Uterus (tissue), 4 donors: ENCODE measurements around the gene APCDD1. TPM values are rescaled to one million over a fixed set of nuclear protein-coding genes. Genes with fewer than 3 reads are reported as not detected.

Source experiments
- DNase-seq, 2 donors: peaks; one replicate each; pipeline ENCODE4 v3.0.0-alpha.2; 2019 to 2020
- H3K27ac ChIP-seq, 2 donors: fragments of 200-600 bp; sonication (generic); 1 replicate in 1 of 2; 2 replicates in 1 of 2; pipeline ENCODE4 v1.5.1; 2016 to 2018
- H3K27me3 ChIP-seq, 2 donors: fragments of 200-600 bp; sonication (generic); one replicate each; pipeline ENCODE4 v1.5.1; 2018 to 2019; ENCODE audit warnings: control low read depth in 1 of 2
- H3K36me3 ChIP-seq, 2 donors: fragments of 200-600 bp; sonication (generic); one replicate each; pipeline ENCODE4 v1.5.1; 2019; ENCODE audit warnings: control low read depth in 1 of 2
- H3K4me1 ChIP-seq, 2 donors: fragments of 200-600 bp; sonication (generic); one replicate each; pipeline ENCODE4 v1.5.1; 2018 to 2019; ENCODE audit warnings: control low read depth in 1 of 2
- H3K4me3 ChIP-seq, 2 donors: fragments of 200-600 bp; sonication (generic); 1 replicate in 1 of 2; 2 replicates in 1 of 2; pipeline ENCODE4 v1.5.1; 2018 to 2019; ENCODE audit warnings: mild to moderate bottlenecking in 1 of 2
- H3K9me3 ChIP-seq, 2 donors: fragments of 200-600 bp; sonication (generic); one replicate each; pipeline ENCODE4 v1.5.1; 2019; ENCODE audit warnings: control low read depth in 1 of 2
- POLR2A ChIP-seq, 2 donors: fragments of 450-650 bp; IDR thresholded peaks; one replicate each; pipeline ENCODE4 v1.6.1; 2016; ENCODE audit warnings: antibody characterized with exemption in 2 of 2, mild to moderate bottlenecking in 1 of 2, moderate library complexity in 1 of 2
- intact Hi-C: fragments of 100-400 bp; cut with DNase I; formaldehyde crosslinking; loops from one replicate; pipeline ENCODE4 v1.15.1; 2023; ENCODE audit warnings: low total_unique reads
- total RNA-seq, 4 donors: library from RNA; depleted of rRNA in 3 of 4; stranded (reverse); fragments of >200 nt in 3 of 4; gene quantifications; one replicate each; pipeline versions ENCODE4 v1.1.0 to v1.2.4, GENCODE V29; 2014 to 2023
- TF ChIP-seq, protein P1 (sequence below), 4 experiments: fragments of 200-600 bp in 2 of 4; fragments of 450-650 bp in 2 of 4; sonication (generic) in 2 of 4; IDR thresholded peaks; one replicate each; pipeline ENCODE4 v1.5.1; 2016 to 2019; ENCODE audit warnings: antibody characterized with exemption in 4 of 4, mild to moderate bottlenecking in 2 of 4, moderate library complexity in 1 of 4
- donor health status: DM: yes; HTN: yes; CAD: no.

APCDD1 gene
- total RNA-seq, 4 donors from 2014 or later = 8.2 to 288 (median 113) TPM

DNA sequence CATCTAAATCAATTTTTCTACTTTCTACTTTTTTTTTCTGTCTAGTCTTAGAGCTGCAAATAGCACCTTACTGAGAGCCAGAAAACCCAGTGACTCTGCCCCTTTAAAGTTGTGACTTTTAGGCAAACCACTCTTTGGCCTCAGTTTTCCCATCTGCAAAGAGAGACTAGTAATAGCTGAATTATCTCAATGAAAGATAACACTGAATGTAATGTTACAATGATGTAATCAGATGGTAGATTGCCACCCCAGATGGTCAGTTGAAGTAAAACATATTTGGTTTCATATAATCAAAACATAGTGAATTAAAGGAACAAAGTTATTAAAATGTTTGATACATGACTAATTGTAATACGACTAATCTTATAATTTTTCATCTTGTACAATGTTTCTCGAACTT lies 5.0 kb upstream of the APCDD1 start:
- Histone ChIP-seq H3K4me3 (no peak overlapping the region), H3K36me3 (no peaks in the 10 kb centered on the region), H3K4me1 (peaks cover 0 to 6% of the 10 kb centered on the region in 2 donors), H3K27me3 (no peaks in the 10 kb centered on the region), H3K9me3 (no peaks in the 10 kb centered on the region), H3K27ac (no peak overlapping the region)
- no peak for DNase-seq
- TF ChIP-seq, protein P1, sequence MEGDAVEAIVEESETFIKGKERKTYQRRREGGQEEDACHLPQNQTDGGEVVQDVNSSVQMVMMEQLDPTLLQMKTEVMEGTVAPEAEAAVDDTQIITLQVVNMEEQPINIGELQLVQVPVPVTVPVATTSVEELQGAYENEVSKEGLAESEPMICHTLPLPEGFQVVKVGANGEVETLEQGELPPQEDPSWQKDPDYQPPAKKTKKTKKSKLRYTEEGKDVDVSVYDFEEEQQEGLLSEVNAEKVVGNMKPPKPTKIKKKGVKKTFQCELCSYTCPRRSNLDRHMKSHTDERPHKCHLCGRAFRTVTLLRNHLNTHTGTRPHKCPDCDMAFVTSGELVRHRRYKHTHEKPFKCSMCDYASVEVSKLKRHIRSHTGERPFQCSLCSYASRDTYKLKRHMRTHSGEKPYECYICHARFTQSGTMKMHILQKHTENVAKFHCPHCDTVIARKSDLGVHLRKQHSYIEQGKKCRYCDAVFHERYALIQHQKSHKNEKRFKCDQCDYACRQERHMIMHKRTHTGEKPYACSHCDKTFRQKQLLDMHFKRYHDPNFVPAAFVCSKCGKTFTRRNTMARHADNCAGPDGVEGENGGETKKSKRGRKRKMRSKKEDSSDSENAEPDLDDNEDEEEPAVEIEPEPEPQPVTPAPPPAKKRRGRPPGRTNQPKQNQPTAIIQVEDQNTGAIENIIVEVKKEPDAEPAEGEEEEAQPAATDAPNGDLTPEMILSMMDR (IDR thresholded peaks at IDR 0.05) = no peak
- TF ChIP-seq POLR2A (IDR thresholded peaks at IDR 0.05) = no peak
- intact Hi-C loops = no loop called here

DNA sequence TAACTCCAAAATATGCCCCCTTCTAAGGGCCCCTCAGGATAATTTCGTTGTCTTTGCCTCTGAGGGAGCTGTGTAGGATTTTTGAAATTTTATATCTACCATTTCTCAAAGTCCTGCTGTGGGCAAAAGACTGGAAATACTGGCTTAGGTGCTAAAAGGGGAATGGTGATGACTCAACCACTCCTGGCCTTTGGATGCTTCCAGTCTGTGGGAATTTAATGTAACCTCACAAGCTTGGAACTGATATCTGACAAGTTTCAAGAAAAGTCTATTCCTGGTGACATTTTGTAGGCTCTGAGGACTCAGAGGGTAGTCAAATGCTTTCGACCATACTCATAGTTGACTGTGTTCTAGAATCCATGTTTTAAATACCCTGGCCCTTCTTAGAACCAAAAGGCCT lies 3.4 kb upstream of the APCDD1 start:
- H3K4me3 ChIP-seq = no peak overlapping the region
- TF ChIP-seq POLR2A (IDR thresholded peaks at IDR 0.05) = no peak
- TF ChIP-seq, protein P1 (IDR thresholded peaks at IDR 0.05) = no peak
- no peaks in the 10 kb centered on the region for H3K27me3 ChIP-seq
- H3K27ac ChIP-seq = no peak overlapping the region
- H3K36me3 ChIP-seq = no peaks in the 10 kb centered on the region
- DNase-seq = no peak
- intact Hi-C loops = no loop called here
- peaks cover 0 to 6% of the 10 kb centered on the region in 2 donors for H3K4me1 ChIP-seq
- no peaks in the 10 kb centered on the region for H3K9me3 ChIP-seq

DNA sequence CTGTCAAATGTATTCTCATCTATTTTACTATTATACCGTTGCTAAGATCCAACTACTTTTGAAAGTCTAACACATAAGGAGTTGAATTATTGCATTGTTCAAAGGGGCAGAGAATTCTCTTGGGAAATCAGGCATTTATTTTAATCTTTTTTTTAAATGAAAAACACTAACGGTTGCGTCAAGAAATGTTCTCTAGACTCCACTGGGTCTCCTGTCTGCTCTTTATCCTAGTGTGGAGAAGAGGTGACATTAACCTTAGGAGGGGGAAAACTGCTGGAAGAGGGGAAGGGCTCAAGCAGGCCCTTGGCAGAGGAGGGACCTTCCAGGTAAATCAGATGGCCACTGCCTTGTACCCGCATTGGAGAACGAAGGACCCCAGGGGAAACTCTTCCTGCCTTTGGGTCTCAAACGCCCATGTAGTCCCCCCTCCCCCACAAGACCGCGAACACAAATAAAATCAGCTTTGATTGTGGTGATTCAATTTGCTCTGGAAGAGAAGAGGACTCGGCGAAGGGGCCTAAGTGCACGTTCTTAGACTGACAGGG lies 1.1 kb upstream of the APCDD1 start:
- intact Hi-C loops = no loop called here
- peaks cover 6 to 7% of the 10 kb centered on the region in 2 donors for H3K4me1 ChIP-seq
- H3K9me3 ChIP-seq = no peaks in the 10 kb centered on the region
- no peaks in the 10 kb centered on the region for H3K27me3 ChIP-seq
- TF ChIP-seq, protein P1 (IDR thresholded peaks at IDR 0.05) = no peak
- no peak for TF ChIP-seq POLR2A (IDR thresholded peaks at IDR 0.05)
- DNase-seq = peak; percentile 55 to 61
- peak overlapping the region; percentile 93 for H3K27ac ChIP-seq
- H3K4me3 ChIP-seq = peak overlapping the region in 1 of 2 donors; percentile 86
- H3K36me3 ChIP-seq = no peaks in the 10 kb centered on the region

DNA sequence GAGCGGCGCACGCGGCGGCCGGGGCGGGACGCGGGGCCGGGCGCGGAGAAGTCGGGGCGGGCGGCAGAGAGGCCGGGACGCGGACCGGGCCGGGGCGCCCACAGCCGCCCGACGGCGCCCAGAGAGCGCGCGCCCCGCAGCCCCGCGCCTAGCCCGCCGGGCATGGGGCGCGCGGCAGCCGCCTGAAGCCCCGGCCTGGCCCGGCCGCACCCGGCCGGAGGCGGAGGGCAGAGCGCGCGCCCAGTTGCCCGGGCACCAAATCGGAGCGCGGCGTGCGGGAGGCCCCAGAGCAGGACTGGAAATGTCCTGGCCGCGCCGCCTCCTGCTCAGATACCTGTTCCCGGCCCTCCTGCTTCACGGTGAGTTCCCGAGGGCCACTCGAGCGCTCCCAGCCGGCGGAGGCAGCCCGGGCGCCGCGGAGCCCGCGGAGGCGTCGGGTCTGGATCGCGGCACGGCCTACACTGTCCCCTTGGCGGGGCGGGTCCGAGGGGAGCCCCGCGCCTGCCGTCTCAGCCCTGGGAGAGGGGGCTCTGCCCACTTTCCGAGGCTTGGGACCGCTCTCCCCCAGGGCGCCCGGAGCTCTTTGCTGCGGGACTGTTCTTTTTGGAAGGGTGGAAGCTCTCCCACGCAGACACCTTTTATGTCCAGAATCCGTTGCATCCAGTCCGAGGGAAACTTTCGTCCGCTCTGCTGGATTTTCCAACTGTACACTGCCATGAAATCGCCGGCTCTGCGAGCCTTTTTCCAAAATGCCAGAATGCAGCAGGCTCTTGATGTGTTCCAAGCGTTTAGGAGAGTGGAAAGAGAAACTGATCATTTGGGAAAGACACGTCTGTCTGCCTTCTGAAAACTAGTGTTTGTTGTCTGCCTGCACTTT lies 484 bp downstream of the APCDD1 start:
- peak overlapping the region; percentile 93 for H3K27ac ChIP-seq
- intact Hi-C loops = no loop called here
- H3K4me3 ChIP-seq = peak overlapping the region; percentile 65 to 86
- H3K27me3 ChIP-seq = no peaks in the 10 kb centered on the region
- H3K4me1 ChIP-seq = peaks cover 6 to 7% of the 10 kb centered on the region in 2 donors
- peak; percentile 37 to 43 for DNase-seq
- no peak for TF ChIP-seq POLR2A (IDR thresholded peaks at IDR 0.05)
- TF ChIP-seq, protein P1 (IDR thresholded peaks at IDR 0.05) = peak in 1 of 4 experiments; percentile 8
- no peaks in the 10 kb centered on the region for H3K36me3 ChIP-seq
- H3K9me3 ChIP-seq = no peaks in the 10 kb centered on the region
